Measurements from ENCODE around the gene MSRB1. TPM values are rescaled to one million over a fixed set of nuclear protein-coding genes. Genes with fewer than 3 reads are reported as not detected.

The MSRB1 gene
- total and polyA plus RNA-seq, 9 donors = 6.7 to 31.1 (median 21.9) TPM

GRCh38 chr16:1906055-1906845 lies 36.7 kb downstream of the MSRB1 start:
- 47 to 57% (median 55%) methylated on average over 30 to 31 of the region's 31 CpGs for WGBS, 3 donors
- H3K27ac ChIP-seq = no peak overlapping the region
- TF ChIP-seq CTCF (IDR thresholded peaks at IDR 0.05) (no peak), EP300 (IDR thresholded peaks at IDR 0.05) (no peak)
- no peaks in the 10 kb centered on the region for H3K36me3 ChIP-seq
- no peak overlapping the region for H3K4me3 ChIP-seq
- intact Hi-C loops (cut with DNase I) = no loop called here
- peaks cover 5% of the 10 kb centered on the region for H3K4me1 ChIP-seq (ENCODE audit: insufficient read depth)
- no peaks in the 10 kb centered on the region for H3K27me3 ChIP-seq
- no peak for DNase-seq
- H3K9me3 ChIP-seq = no peaks in the 10 kb centered on the region

- Histone ChIP-seq H3K4me3 (no peak overlapping the region), H3K36me3 (no peaks in the 10 kb centered on the region), H3K9me3 (no peaks in the 10 kb centered on the region), H3K4me1 (ENCODE audit: insufficient read depth) (peaks cover 5% of the 10 kb centered on the region), H3K27me3 (no peaks in the 10 kb centered on the region), H3K27ac (no peak overlapping the region)
- WGBS, 3 donors = 18 to 21% (median 19%) methylated on average over 21 to 22 of the region's 22 CpGs
- TF ChIP-seq POLR2A (IDR thresholded peaks at IDR 0.05) (no peak), EP300 (IDR thresholded peaks at IDR 0.05) (no peak), CTCF (IDR thresholded peaks at IDR 0.05) (no peak)
- intact Hi-C loops (cut with DNase I) = no loop called here
- DNase-seq = peak in 3 of 5 donors; percentile 33 to 77 (median 35)
Measured at GRCh38 chr16:1903845-1904840, 38.9 kb downstream of the MSRB1 start.

GRCh38 chr16:1903220-1903574 lies 39.8 kb downstream of the MSRB1 start:
- no peaks in the 10 kb centered on the region for H3K27me3 ChIP-seq
- no peak overlapping the region for H3K4me3 ChIP-seq
- intact Hi-C loops (cut with DNase I) = no loop called here
- TF ChIP-seq EP300 (IDR thresholded peaks at IDR 0.05) = no peak
- TF ChIP-seq CTCF (IDR thresholded peaks at IDR 0.05) = no peak
- TF ChIP-seq POLR2A (IDR thresholded peaks at IDR 0.05) = no peak
- H3K4me1 ChIP-seq (ENCODE audit: insufficient read depth) = peaks cover 5% of the 10 kb centered on the region
- 14 to 37% (median 21%) methylated on average over 13 of the region's 13 CpGs for WGBS, 3 donors
- no peak overlapping the region for H3K27ac ChIP-seq
- no peaks in the 10 kb centered on the region for H3K36me3 ChIP-seq
- no peaks in the 10 kb centered on the region for H3K9me3 ChIP-seq
- DNase-seq = peak in 1 of 5 donors; percentile 47

GRCh38 chr16:1902547-1903219 lies 40.3 kb downstream of the MSRB1 start:
- Histone ChIP-seq H3K9me3 (no peaks in the 10 kb centered on the region), H3K27ac (no peak overlapping the region), H3K4me1 (ENCODE audit: insufficient read depth) (peaks cover 5% of the 10 kb centered on the region), H3K4me3 (no peak overlapping the region), H3K36me3 (no peaks in the 10 kb centered on the region), H3K27me3 (no peaks in the 10 kb centered on the region)
- TF ChIP-seq EP300 (IDR thresholded peaks at IDR 0.05) = no peak
- TF ChIP-seq CTCF (IDR thresholded peaks at IDR 0.05) = no peak
- TF ChIP-seq POLR2A (IDR thresholded peaks at IDR 0.05) = no peak
- intact Hi-C loops (cut with DNase I) = no loop called here
- DNase-seq = no peak
- WGBS, 3 donors = 66 to 69% (median 67%) methylated on average over 20 of the region's 20 CpGs

Measured in ovary (tissue), 9 donors.